Stomach (tissue), 9 donors: Measurements from ENCODE around the gene SH3RF3. TPM values are rescaled to one million over a fixed set of nuclear protein-coding genes. Genes with fewer than 3 reads are reported as not detected.

ENCODE experiments used
- DNase-seq, 2 donors: peaks; one replicate each; pipeline versions ENCODE4 v3.0.0 to v3.0.0-alpha.2; 2013 to 2019
- H3K27ac ChIP-seq, 5 donors: fragments of 200-600 bp in 4 of 5; sonication (generic) in 4 of 5; one replicate each; pipeline ENCODE4 v1.5.1; 2013 to 2019; ENCODE audit warnings: mild to moderate bottlenecking in 1 of 5, moderate library complexity in 1 of 5
- H3K27me3 ChIP-seq, 3 donors: fragments of 200-600 bp; sonication (generic); one replicate each; pipeline ENCODE4 v1.5.1; 2017 to 2019; ENCODE audit warnings: mixed run types in 1 of 3
- H3K36me3 ChIP-seq, 4 donors: fragments of 200-600 bp; sonication (generic); 1 replicate in 3 of 4; 2 replicates in 1 of 4; pipeline ENCODE4 v1.5.1; 2016 to 2019
- H3K4me1 ChIP-seq, 4 donors: fragments of 200-600 bp; sonication (generic); one replicate each; pipeline ENCODE4 v1.5.1; 2016 to 2019
- H3K4me3 ChIP-seq, 4 donors: fragments of 200-600 bp; sonication (generic) in 3 of 4; one replicate each; pipeline ENCODE4 v1.5.1; 2016 to 2019; ENCODE audit warnings: mild to moderate bottlenecking in 1 of 4
- H3K9me3 ChIP-seq, 4 donors: fragments of 200-600 bp; sonication (generic); one replicate each; pipeline ENCODE4 v1.5.1; 2016 to 2019
- CTCF ChIP-seq, 7 experiments: fragments of 450-650 bp in 4 of 7; fragments of 200-600 bp in 3 of 7; sonication (generic) in 3 of 7; IDR thresholded peaks; one replicate each; pipeline ENCODE4 v1.5.1; 2016 to 2019; ENCODE audit warnings: antibody characterized with exemption in 7 of 7, control low read depth in 2 of 7, mild to moderate bottlenecking in 1 of 7
- EP300 ChIP-seq: sonication (generic); formaldehyde crosslinking; IDR thresholded peaks from one replicate; pipeline ENCODE4 v1.6.1; 2017; ENCODE audit warnings: antibody characterized with exemption
- POLR2A ChIP-seq, 4 donors: fragments of 450-650 bp; IDR thresholded peaks; one replicate each; pipeline ENCODE4 v1.6.1; 2016; ENCODE audit warnings: antibody characterized with exemption in 4 of 4, control low read depth in 2 of 4, mild to moderate bottlenecking in 1 of 4, moderate library complexity in 1 of 4
- POLR2AphosphoS5 ChIP-seq, 3 donors: sonication (generic); formaldehyde crosslinking; IDR thresholded peaks; one replicate each; pipeline ENCODE4 v1.6.1; 2016; ENCODE audit warnings: antibody characterized with exemption in 3 of 3
- WGBS, 5 donors: extraction: QIAGEN DNeasy Blood & Tissue Kit in 3 of 5; methylation state at CpG; one replicate each; pipeline versions ENCODE4 v1.1.5 to v1.1.7; 2013 to 2018; 5-methylcytosine and 5-hydroxymethylcytosine counted together
- intact Hi-C: fragments of 100-400 bp; cut with DNase I; formaldehyde crosslinking; loops from one replicate; pipeline ENCODE4 v1.15.1; 2023; ENCODE audit warnings: low total_unique reads
- polyA plus RNA-seq, 3 donors: library from polyadenylated mRNA; stranded (reverse); fragments of 200-250 nt; gene quantifications; one replicate each; pipeline ENCODE4 v1.2.3, GENCODE V29; 2013
- total RNA-seq, 5 donors: library from RNA; depleted of rRNA; stranded (reverse); fragments of >200 nt; gene quantifications; one replicate each; pipeline versions ENCODE4 v1.1.0 to v1.2.3, GENCODE V29; 2014 to 2016
- donor health status: healthy with polysubstance abuse.
- donor health status: Bipolar disorder and iron deficiency.
- donor health status: healthy.

Gene SH3RF3
- total and polyA plus RNA-seq, 8 donors, result 0.87 to 11.1 (median 4.4) TPM

- WGBS, 5 donors, result 83 to 93% (median 86%) methylated on average over 7 of the region's 7 CpGs
These were observed 271.1 kb downstream of the SH3RF3 start for GRCh38 chr2:109400102-109400501.

GRCh38 chr2:109401370-109401769, 272.4 kb downstream of the SH3RF3 start:
- peaks cover 0 to 9% (median 2%) of the 10 kb centered on the region in 4 donors for H3K36me3 ChIP-seq
- 50 to 73% (median 65%) methylated on average over 3 of the region's 3 CpGs for WGBS, 5 donors
- no peaks in the 10 kb centered on the region for H3K4me1 ChIP-seq
- no peaks in the 10 kb centered on the region for H3K9me3 ChIP-seq
- no peak overlapping the region for H3K4me3 ChIP-seq
- H3K27ac ChIP-seq, result no peak overlapping the region
- no peak for DNase-seq
- intact Hi-C loops, result no loop called here
- TF ChIP-seq CTCF (IDR thresholded peaks at IDR 0.05) (no peak), EP300 (no peak), POLR2A (IDR thresholded peaks at IDR 0.05) (no peak)
- no peaks in the 10 kb centered on the region for H3K27me3 ChIP-seq

More at GRCh38 chr2:109400102-109400501, 271.1 kb downstream of the SH3RF3 start:
- Histone ChIP-seq H3K27ac (no peak overlapping the region), H3K4me1 (no peaks in the 10 kb centered on the region), H3K9me3 (no peaks in the 10 kb centered on the region), H3K4me3 (no peak overlapping the region), H3K36me3 (peaks cover 0 to 9% (median 2%) of the 10 kb centered on the region in 4 donors), H3K27me3 (no peaks in the 10 kb centered on the region)
- intact Hi-C loops, result no loop called here
- DNase-seq, result no peak
- TF ChIP-seq EP300, result no peak
- no peak for TF ChIP-seq POLR2A (IDR thresholded peaks at IDR 0.05)
- TF ChIP-seq POLR2AphosphoS5 (IDR thresholded peaks at IDR 0.05), result no peak
- no peak for TF ChIP-seq CTCF (IDR thresholded peaks at IDR 0.05)

GRCh38 chr2:109402180-109402579, 273.2 kb downstream of the SH3RF3 start:
- TF ChIP-seq EP300, result no peak
- no peak for TF ChIP-seq POLR2AphosphoS5 (IDR thresholded peaks at IDR 0.05)
- no peak for TF ChIP-seq CTCF (IDR thresholded peaks at IDR 0.05)
- TF ChIP-seq POLR2A (IDR thresholded peaks at IDR 0.05), result no peak
- Histone ChIP-seq H3K27me3 (no peaks in the 10 kb centered on the region), H3K4me3 (no peak overlapping the region), H3K9me3 (no peaks in the 10 kb centered on the region), H3K27ac (no peak overlapping the region), H3K36me3 (peaks cover 0 to 9% (median 2%) of the 10 kb centered on the region in 4 donors), H3K4me1 (no peaks in the 10 kb centered on the region)
- WGBS, 5 donors, result 50 to 87% (median 77%) methylated on average over 3 to 8 of the region's 8 CpGs
- DNase-seq, result no peak
- intact Hi-C loops, result no loop called here

GRCh38 chr2:109402980-109403840, 274.2 kb downstream of the SH3RF3 start:
- no peak for TF ChIP-seq CTCF (IDR thresholded peaks at IDR 0.05)
- no peak for TF ChIP-seq POLR2AphosphoS5 (IDR thresholded peaks at IDR 0.05)
- no peak for TF ChIP-seq EP300
- no peak for TF ChIP-seq POLR2A (IDR thresholded peaks at IDR 0.05)
- 69 to 77% (median 75%) methylated on average over 17 of the region's 17 CpGs for WGBS, 5 donors
- no peaks in the 10 kb centered on the region for H3K27me3 ChIP-seq
- H3K36me3 ChIP-seq, result peaks cover 0 to 9% (median 2%) of the 10 kb centered on the region in 4 donors
- intact Hi-C loops, result no loop called here
- no peak overlapping the region for H3K27ac ChIP-seq
- no peaks in the 10 kb centered on the region for H3K4me1 ChIP-seq
- no peak for DNase-seq
- no peaks in the 10 kb centered on the region for H3K9me3 ChIP-seq
- H3K4me3 ChIP-seq, result no peak overlapping the region
